ENCODE results near the gene ACTR1B.

DNA sequence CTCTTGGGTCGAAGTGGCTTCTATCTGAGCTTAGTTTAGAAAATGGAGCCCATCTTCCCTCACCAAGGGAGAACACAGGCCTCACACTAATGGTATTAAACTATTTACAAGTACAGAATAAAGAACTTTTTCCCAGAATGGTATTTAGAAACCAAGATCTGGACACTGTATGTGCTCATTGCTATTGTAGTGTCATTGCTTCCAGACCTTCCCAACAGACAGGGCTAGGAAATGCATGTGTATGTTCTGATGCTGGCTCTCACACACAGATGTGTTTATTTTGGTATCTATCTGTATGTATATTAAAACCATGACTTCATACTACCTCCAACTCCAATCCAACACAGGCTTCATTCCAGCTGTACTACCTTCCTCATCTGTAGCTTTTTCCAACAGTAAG lies 10.0 kb downstream of the ACTR1B start:
- no peak for TF ChIP-seq EZH2 (IDR thresholded peaks at IDR 0.05)
- no peak; the same call in 1 of the 2 replicates for TF ChIP-seq POLR2AphosphoS5 (IDR thresholded peaks at IDR 0.05; ENCODE audit: borderline replicate concordance, low read depth, low read length)
